Gastrocnemius medialis (tissue), 4 donors: ENCODE results near the gene PKHD1.

Experiments used
- CTCF ChIP-seq, 5 experiments: fragments of 450-650 bp in 3 of 5; fragments of 200-600 bp in 2 of 5; sonication (generic) in 2 of 5; IDR thresholded peaks in 4 of 5; conservative IDR thresholded peaks in 1 of 5; 1 replicate in 4 of 5; 2 replicates in 1 of 5; pipeline ENCODE4 v1.5.1; 2016 to 2019; ENCODE audit warnings: antibody characterized with exemption in 5 of 5, mild to moderate bottlenecking in 3 of 5, moderate library complexity in 3 of 5
- POLR2A ChIP-seq, 2 donors: fragments of 450-650 bp; IDR thresholded peaks; one replicate each; pipeline ENCODE4 v1.6.1; 2017; ENCODE audit warnings: antibody characterized with exemption in 2 of 2, mild to moderate bottlenecking in 2 of 2, moderate library complexity in 2 of 2

DNA sequence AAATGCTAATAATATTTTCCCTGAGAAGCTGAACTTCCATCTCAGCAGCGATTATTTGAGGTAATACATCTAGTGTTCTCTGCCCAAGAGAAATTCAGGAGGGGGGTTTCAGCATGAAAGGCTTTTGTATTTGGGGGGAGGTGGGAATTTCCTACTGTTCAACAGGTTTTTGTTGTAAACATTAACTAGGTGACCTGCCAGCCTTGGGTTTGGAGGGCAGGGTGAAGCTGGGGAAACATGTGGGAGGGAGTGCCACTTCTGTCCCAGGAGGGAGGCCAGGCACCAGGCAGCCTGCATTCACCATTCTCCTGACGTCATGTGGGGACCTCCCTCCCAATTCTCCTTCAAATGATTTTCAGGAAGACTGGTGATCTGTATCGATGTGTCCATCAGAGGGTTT is 37.7 kb upstream of the PKHD1 start:
- TF ChIP-seq CTCF (IDR thresholded peaks at IDR 0.05 in 4 of 5, conservative IDR thresholded peaks at IDR 0.05 in 1 of 5) (no peak), POLR2A (IDR thresholded peaks at IDR 0.05) (no peak)
